ENCODE measurements around the gene FBXO11. TPM values are rescaled to one million over a fixed set of nuclear protein-coding genes. Genes with fewer than 3 reads are reported as not detected.

Gene FBXO11
- total and polyA plus RNA-seq, 7 donors: 16.3 to 39.4 (median 31.0) TPM

DNA sequence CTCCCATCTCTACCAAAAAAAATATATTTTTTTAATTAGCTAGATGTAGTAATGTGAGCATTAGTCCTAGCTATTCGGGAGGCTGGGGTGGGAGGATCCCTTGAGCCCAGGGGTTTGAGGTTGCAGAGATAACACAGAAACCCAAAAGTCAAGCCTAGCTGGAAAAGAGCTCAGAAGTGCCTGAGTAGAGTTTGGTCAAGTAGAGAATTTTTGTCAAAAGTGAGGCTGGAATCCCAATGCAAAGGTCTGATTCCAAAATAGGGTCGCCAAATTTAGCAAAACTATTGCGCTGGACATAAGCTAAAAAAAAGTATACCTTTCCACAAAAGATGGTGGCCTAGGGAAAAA is 138.8 kb downstream of the FBXO11 start:
- Histone ChIP-seq H3K27me3 (ENCODE audit: insufficient read depth in 3 of 3, low read length in 2 of 3) (no peaks in the 10 kb centered on the region), H3K9me3 (no peaks in the 10 kb centered on the region), H3K36me3 (ENCODE audit: insufficient read depth in 1 of 2, low read depth in 1 of 2) (no peaks in the 10 kb centered on the region), H3K4me1 (no peaks in the 10 kb centered on the region), H3K27ac (no peak overlapping the region), H3K4me3 (peak overlapping the region; percentile 24)
- intact Hi-C loops (cut with DNase I): loop anchor here (5.0 kb wide), 2 partner anchors 330 to 435 kb away; no protein-coding TSS in a partner anchor
- 56 to 73% (median 63%) methylated on average over 3 of the region's 3 CpGs for WGBS, 3 donors
- no peak for DNase-seq
- TF ChIP-seq, protein P1, sequence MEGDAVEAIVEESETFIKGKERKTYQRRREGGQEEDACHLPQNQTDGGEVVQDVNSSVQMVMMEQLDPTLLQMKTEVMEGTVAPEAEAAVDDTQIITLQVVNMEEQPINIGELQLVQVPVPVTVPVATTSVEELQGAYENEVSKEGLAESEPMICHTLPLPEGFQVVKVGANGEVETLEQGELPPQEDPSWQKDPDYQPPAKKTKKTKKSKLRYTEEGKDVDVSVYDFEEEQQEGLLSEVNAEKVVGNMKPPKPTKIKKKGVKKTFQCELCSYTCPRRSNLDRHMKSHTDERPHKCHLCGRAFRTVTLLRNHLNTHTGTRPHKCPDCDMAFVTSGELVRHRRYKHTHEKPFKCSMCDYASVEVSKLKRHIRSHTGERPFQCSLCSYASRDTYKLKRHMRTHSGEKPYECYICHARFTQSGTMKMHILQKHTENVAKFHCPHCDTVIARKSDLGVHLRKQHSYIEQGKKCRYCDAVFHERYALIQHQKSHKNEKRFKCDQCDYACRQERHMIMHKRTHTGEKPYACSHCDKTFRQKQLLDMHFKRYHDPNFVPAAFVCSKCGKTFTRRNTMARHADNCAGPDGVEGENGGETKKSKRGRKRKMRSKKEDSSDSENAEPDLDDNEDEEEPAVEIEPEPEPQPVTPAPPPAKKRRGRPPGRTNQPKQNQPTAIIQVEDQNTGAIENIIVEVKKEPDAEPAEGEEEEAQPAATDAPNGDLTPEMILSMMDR (IDR thresholded peaks at IDR 0.05): no peak
- no peak for ATAC-seq

DNA sequence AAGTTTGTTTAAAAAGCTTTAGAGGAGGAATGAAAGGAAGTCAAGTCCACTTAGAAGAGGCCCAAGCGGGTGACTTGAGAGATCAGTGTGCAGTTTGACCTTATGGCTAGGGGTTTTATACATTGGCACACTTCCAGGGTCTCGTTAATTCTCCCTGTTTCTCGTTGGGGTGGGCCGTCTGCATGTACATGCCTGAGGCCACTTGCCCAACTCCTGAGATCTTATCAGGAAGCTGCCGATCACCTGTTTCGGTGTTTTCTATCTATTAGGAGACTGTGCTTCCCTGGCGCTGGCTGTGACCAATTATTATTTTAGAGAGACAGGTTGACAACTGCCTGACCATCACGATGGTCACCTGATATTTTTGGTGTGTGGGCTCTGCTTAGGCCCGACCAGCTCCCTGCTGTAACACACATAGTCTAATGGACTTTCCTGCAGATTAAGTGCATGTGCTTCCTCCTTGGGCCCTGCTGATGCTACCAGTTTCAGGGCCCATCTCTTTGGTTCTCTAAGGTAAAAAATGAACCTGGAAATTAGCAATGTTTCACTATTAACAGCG is 154.4 kb downstream of the FBXO11 start:
- ATAC-seq (no peak), DNase-seq (no peak)
- Histone ChIP-seq H3K27me3 (ENCODE audit: insufficient read depth in 3 of 3, low read length in 2 of 3) (no peaks in the 10 kb centered on the region), H3K4me3 (no peak overlapping the region), H3K27ac (no peak overlapping the region), H3K36me3 (ENCODE audit: insufficient read depth in 1 of 2, low read depth in 1 of 2) (no peaks in the 10 kb centered on the region), H3K9me3 (peaks cover 6% of the 10 kb centered on the region), H3K4me1 (no peaks in the 10 kb centered on the region)
- intact Hi-C loops (cut with DNase I): no loop called here
- TF ChIP-seq, protein P1 (IDR thresholded peaks at IDR 0.05): no peak
- 62 to 69% (median 68%) methylated on average over 10 of the region's 10 CpGs for WGBS, 3 donors

DNA sequence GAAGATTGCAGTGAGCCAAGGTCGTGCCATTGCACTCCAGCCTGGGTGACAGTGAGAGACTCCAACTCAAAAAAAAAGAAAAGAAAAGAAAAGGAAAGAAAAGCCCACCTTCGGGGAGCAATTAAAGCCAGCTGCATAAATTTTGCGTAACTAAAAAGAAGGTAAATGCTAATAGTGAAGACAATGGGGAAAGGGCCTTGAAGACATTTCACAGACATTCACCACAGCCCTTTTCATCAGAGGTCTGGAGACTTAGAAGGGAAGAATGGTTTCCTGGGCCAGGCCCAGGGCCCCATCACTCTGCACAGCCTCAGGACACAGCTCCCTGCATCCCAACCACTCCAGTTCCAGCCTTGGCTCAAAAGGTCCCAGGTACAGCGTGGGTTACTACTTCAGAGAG is 158.4 kb downstream of the FBXO11 start:
- intact Hi-C loops (cut with DNase I): no loop called here

DNA sequence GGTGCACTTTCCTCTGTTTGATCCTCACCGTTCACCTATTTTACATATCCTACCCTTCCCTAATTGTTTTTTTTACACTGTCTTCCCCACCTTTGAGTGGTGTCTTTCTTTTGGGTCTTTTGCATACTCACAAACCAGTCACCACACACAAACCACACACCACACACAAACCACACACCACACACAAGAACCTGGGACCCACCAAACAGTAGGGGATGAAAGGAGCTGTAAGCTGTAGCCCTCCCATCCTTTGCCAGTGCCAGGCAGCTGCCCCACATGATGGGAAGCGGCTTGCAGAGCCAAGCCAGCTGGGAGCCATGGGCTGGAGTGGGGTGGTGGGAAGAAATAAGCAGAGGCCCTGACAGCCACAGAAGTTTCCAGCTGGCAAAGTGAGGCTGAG is 162.2 kb downstream of the FBXO11 start:
- ATAC-seq: no peak

More for the DNA sequence above, 158.4 kb downstream of the FBXO11 start:
- TF ChIP-seq, protein P1 (IDR thresholded peaks at IDR 0.05): no peak
- H3K4me3 ChIP-seq: no peak overlapping the region
- no peak overlapping the region for H3K27ac ChIP-seq
- WGBS, 3 donors: 84 to 90% (median 86%) methylated on average over 4 of the region's 4 CpGs
- H3K9me3 ChIP-seq: peaks cover 6% of the 10 kb centered on the region
- no peak for DNase-seq
- no peaks in the 10 kb centered on the region for H3K27me3 ChIP-seq (ENCODE audit: insufficient read depth in 3 of 3, low read length in 2 of 3)
- no peak for ATAC-seq
- no peaks in the 10 kb centered on the region for H3K4me1 ChIP-seq
- no peaks in the 10 kb centered on the region for H3K36me3 ChIP-seq (ENCODE audit: insufficient read depth in 1 of 2, low read depth in 1 of 2)

More for the DNA sequence above, 162.2 kb downstream of the FBXO11 start:
- H3K9me3 ChIP-seq: peaks cover 6% of the 10 kb centered on the region
- no peak overlapping the region for H3K27ac ChIP-seq
- no peaks in the 10 kb centered on the region for H3K36me3 ChIP-seq (ENCODE audit: insufficient read depth in 1 of 2, low read depth in 1 of 2)
- H3K27me3 ChIP-seq (ENCODE audit: insufficient read depth in 3 of 3, low read length in 2 of 3): peaks cover 0 to 2% (median 0%) of the 10 kb centered on the region in 3 donors
- no peaks in the 10 kb centered on the region for H3K4me1 ChIP-seq
- no peak overlapping the region for H3K4me3 ChIP-seq
- TF ChIP-seq, protein P1 (IDR thresholded peaks at IDR 0.05): no peak
- intact Hi-C loops (cut with DNase I): no loop called here
- no peak for DNase-seq
- 48 to 64% (median 54%) methylated on average over 2 of the region's 2 CpGs for WGBS, 3 donors

All from psoas muscle (tissue), 8 donors.